Stimulated activated CD4-positive, alpha-beta T cell treated with anti-CD3 and anti-CD28 coated beads, TNF-alpha, amount 100 ng/mL, for 4 hours (primary cell): ENCODE data around the gene MYBPHL.
A peak's percentile ranks its signal among the peaks of the same experiment; 100 is the strongest.

Source experiments
- DNase-seq, 3 experiments: peaks; one replicate each; pipeline ENCODE4 v3.0.0-alpha.2; 2020; ENCODE audit warnings: low read depth in 3 of 3

Gene MYBPHL

DNA sequence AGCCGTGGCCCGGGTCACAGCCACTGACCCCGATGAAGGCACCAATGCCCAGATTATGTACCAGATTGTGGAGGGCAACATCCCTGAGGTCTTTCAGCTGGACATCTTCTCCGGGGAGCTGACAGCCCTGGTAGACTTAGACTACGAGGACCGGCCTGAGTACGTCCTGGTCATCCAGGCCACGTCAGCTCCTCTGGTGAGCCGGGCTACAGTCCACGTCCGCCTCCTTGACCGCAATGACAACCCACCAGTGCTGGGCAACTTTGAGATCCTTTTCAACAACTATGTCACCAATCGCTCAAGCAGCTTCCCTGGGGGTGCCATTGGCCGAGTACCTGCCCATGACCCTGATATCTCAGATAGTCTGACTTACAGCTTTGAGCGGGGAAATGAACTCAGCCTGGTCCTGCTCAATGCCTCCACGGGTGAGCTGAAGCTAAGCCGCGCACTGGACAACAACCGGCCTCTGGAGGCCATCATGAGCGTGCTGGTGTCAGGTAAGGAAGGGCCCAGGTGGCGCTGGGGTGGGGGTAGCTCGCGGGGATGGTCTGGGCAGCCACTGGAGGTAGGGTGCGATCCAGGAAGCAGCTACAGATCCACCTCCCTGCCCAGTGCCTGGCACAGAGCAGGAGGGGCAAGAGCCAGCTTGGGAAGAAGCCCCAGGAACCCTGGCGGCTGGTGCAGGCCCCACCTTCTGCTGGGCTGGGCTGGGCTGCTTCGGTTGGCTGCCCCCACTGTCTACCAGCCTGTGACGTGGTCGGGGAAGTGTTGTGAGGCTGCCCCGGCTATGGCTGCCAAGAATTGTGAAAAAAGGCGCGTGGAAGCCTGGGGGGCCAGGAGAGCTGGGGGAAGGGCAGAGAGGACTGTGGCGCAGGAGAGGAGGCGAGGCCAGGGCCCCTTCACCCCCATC, 53.7 kb downstream of the MYBPHL start:
- no peak for DNase-seq

DNA sequence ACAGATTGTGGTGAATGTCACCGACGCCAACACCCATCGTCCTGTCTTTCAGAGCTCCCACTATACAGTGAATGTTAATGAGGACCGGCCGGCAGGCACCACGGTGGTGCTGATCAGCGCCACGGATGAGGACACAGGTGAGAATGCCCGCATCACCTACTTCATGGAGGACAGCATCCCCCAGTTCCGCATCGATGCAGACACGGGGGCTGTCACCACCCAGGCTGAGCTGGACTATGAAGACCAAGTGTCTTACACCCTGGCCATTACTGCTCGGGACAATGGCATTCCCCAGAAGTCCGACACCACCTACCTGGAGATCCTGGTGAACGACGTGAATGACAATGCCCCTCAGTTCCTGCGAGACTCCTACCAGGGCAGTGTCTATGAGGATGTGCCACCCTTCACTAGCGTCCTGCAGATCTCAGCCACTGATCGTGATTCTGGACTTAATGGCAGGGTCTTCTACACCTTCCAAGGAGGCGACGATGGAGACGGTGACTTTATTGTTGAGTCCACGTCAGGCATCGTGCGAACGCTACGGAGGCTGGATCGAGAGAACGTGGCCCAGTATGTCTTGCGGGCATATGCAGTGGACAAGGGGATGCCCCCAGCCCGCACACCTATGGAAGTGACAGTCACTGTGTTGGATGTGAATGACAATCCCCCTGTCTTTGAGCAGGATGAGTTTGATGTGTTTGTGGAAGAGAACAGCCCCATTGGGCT, 54.5 kb downstream of the MYBPHL start:
- no peak for DNase-seq

DNA sequence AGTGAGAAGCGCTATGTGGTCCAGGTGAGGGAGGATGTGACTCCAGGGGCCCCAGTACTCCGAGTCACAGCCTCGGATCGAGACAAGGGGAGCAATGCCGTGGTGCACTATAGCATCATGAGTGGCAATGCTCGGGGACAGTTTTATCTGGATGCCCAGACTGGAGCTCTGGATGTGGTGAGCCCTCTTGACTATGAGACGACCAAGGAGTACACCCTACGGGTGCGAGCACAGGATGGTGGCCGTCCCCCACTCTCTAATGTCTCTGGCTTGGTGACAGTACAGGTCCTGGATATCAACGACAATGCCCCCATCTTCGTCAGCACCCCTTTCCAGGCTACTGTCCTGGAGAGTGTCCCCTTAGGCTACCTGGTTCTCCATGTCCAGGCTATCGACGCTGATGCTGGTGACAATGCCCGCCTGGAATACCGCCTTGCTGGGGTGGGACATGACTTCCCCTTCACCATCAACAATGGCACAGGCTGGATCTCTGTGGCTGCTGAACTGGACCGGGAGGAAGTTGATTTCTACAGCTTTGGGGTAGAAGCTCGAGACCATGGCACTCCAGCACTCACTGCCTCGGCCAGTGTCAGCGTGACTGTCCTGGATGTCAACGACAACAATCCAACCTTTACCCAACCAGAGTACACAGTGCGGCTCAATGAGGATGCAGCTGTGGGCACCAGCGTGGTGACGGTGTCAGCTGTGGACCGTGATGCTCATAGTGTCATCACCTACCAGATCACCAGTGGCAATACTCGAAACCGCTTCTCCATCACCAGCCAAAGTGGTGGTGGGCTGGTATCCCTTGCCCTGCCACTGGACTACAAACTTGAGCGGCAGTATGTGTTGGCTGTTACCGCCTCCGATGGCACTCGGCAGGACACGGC, 55.3 kb downstream of the MYBPHL start:
- DNase-seq: no peak

DNA sequence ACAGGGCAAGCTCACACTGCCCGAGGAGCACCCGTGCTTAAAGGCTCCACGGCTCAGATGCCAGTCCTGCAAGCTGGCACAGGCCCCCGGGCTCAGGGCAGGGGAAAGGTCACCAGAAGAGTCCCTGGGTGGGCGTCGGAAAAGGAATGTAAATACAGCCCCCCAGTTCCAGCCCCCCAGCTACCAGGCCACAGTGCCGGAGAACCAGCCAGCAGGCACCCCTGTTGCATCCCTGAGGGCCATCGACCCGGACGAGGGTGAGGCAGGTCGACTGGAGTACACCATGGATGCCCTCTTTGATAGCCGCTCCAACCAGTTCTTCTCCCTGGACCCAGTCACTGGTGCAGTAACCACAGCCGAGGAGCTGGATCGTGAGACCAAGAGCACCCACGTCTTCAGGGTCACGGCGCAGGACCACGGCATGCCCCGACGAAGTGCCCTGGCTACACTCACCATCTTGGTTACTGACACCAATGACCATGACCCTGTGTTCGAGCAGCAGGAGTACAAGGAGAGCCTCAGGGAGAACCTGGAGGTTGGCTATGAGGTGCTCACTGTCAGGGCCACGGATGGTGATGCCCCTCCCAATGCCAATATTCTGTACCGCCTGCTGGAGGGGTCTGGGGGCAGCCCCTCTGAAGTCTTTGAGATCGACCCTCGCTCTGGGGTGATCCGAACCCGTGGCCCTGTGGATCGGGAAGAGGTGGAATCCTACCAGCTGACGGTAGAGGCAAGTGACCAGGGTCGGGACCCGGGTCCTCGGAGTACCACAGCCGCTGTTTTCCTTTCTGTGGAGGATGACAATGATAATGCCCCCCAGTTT, 56.1 kb downstream of the MYBPHL start:
- no peak for DNase-seq

DNA sequence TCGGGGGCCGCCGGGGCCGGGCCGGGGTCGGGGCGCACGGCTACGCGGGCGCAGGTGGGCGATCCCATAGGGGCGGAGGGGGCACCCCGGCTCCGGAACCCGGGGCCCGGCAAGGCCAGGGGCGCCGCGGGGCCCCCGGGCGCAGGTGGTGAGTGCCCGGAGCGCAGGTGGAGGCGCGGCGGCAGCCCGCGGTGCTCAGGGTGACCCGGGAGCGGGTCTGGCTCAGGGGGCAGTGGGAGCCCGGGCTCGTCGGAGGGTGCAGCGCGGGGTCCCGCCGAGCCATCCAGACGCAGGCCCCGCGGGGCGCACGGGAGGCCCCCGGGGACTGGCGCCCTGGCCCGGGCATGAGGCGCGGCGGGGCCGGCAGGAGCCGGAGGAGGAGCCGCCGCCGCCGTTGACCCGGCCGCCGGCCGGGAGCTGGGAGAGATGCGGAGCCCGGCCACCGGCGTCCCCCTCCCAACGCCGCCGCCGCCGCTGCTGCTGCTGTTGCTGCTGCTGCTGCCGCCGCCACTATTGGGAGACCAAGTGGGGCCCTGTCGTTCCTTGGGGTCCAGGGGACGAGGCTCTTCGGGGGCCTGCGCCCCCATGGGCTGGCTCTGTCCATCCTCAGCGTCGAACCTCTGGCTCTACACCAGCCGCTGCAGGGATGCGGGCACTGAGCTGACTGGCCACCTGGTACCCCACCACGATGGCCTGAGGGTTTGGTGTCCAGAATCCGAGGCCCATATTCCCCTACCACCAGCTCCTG, 57.0 kb downstream of the MYBPHL start:
- no peak for DNase-seq

DNA sequence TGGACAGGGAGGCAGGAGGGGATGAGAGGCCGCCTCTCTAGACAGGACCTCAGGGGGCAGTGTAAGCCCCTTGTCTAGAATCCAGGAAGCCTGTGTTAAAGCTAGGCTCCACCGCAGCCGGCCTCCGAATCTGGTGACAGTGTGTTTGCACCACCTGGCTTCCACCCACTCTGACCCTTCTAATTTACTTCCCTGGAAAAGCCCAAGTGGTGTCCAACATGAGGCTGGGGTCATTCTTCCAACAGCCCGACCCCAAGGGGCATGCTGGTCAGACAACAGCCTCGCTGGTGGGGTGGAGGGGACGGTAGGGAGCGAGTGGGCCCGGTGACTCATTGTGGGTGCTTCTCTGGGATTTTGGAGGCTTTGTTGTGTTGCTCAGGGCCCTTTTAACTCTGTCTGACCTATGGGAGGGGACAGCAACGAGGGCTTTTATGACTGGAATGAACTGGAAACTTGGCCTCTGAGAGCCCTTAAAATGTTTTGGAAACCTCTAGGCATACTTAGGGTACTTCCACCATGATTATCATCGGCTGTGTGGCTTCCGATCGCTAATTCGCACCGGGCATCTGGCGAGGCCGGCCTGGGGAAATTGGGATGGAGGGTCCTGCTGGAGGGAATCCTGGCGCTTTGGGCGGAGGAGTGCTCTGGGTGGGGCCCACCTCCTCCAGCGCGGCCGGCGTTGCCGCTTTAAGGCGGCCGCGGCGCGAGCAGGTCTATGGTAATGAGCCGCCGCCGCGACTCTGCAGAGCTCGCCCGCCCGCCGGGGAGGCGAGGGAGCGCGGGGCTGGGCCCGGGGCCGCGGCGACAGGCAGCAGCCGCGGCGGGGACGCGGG, 57.8 kb downstream of the MYBPHL start, which contains the start of gene CELSR2:
TSS of gene CELSR2 (plus strand) at position 743 of the 833 bp plus-strand sequence. CDS start 541 bp downstream, outside the sequence.
- DNase-seq: peak; percentile 17 to 33 (median 21)

DNA sequence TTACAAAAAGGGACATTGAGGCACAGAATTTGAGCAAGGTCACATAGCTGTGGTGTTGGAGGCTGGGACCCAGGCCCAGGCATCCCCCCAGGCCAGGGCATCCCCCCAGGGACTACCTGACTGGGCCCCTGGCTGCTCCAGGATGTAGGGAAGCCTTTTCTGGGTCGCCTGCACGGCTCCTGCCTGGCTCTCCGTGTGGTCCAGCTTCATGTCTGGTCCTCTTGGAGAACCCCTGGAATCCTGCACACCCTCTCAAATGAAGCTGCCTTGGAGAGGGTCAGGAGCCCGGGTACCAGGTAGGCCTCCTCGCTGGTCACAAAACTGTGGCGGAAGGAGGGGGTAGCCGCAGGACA, 58.4 kb downstream of the MYBPHL start:
- DNase-seq: no peak

DNA sequence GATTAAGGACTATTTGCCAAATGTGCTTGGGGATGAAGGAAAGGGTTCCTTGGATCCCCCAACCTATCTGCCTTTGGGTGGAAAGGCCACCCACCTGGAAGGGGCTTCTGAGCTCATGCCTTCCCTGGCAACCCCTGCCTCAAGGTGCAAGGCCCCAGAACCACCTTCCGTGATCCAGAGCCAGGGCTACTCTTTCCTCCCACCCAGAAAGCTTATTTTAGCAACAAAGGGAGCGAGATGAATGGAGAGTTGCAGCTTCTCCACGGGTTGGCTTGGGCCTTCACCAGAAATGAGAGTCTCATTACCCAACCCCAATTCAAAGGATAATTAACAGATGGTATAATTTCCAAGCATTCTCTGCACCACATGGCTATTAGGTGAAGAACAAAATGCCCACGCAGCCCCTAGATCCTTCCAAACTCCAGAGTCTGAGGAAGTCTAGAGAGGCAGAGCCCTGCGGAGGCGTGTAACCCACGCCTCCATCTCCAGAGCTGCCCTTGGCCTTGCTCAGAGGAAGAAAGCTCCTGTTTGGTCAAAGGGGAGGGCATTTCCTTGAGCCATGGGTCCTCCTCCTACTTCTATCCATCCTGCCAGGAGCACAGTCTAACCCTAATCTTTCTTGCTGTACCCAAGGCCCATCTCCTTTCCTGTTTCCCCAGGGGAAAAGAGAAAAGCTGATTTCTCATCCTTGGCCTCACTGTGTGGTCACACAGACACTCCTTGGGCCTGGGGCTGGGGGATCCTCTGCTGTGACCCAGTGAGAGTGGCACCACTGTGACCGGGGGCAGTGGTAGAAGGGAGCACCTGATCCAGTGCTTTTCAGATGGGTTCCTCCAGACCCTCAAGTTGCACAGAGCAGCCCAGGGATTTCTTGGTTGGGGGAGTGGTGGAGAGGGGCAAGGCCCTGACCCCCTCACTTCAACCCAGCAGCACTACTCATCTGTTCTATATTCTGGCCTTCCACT, 59.1 kb downstream of the MYBPHL start:
- DNase-seq: no peak

DNA sequence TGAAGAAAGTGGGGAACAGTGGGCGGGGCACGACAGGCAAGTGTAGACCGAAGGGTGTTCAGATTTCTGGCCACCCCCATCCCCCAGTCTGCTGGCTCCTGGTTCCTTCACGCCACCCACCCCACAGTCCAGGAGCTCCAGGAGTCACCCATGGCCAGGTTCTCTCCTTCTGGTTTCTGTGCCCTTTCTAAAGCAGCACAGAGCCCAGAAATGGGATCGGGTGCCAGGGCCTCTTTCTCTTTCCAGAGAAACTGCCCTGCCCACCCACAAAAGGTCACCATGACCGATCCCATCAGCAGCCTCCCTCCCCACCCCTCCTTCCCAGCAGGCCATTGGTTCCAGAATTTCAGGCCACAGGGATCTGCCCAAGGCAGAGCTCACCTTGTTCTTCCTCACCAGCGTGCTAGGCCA, 60.7 kb downstream of the MYBPHL start:
- no peak for DNase-seq

DNA sequence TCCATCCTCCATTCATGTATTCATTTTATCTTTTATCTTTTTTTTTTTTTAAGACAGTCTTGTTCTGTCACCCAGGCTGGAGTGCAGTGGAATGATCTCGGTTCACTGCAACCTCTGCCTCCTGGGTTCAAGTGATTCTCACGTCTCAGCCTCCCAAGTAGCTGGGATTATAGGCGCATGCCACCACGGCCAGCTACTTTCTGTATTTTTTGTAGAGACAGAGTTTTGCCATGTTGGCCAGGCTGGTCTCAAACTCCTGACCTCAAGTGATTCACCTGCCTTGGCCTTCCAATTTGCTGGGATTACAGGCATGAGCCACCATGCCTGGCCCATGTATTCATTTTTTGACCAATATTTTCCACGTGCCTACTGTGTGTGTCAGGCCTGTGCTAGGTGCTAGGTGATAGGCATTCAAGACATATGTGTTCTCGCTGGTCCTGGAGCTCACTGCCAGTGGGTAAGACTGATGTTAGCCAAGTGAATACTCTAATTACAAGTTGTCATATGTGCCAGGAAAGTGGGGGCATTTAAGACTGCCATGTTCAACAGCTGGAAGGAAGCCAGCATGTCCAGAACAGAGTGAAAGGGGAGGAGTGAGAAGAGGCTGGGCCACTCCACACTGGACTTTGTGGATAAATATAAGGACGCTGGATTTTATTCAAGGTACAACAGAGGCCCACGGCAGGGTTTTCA, 62.8 kb downstream of the MYBPHL start:
- no peak for DNase-seq

DNA sequence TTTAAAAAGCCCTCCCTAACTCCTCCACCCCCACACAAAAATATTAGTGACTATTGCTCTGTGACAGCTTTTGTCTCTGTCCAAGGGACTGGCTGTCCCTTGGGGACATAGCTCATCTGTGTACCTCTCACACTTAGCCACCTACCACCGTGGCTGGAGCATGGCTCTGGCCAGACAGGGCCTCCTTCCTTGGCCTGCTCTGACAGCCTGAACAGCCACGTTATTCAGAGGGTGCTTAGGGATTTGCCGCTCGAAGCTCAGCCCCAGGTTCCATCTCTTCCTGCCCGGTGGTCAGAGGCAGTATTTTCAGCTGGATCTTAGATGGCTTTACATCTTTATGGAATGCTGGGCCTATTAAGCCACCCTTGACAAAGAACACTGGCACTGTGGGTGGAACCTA, 63.6 kb downstream of the MYBPHL start:
- no peak for DNase-seq

DNA sequence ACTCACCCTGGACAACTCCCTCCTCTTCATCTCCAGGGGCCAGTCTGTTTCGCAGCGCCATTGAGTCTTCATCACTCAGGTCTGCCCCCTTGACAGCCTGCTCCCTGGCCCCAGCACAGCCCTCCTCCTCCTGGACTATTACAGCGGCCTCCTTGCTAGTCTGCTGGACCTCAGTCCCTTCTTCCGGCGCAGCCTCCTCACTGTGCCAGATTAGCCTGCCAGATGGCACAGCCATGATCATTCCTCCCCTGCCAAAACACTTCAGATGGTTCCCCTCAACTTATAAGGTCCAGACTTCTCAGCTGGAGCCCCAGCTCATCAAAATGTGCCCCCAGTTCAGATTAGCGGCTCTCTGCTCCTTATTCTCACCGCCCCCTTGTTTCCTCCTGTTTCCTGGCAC, 64.4 kb downstream of the MYBPHL start:
- no peak for DNase-seq
